GM20431 (cell line): ENCODE results near the gene TCAP.

ENCODE experiments used
- in situ Hi-C: fragments of 300-500 bp; cut with MseI, MboI; formaldehyde crosslinking; loops from one replicate; pipeline ENCODE4 v1.15.0; 2020; ENCODE audit warnings: low sequenced_read_pairs; ENCODE audit not compliant: unreplicated experiment

Gene TCAP

GRCh38 chr17:39664581-39665561, at the start of gene TCAP:
Gene TCAP, plus strand, starts transcription at chr17:39665349. Its CDS starts 11 bp downstream, at chr17:39665360.
- in situ Hi-C loops = no loop called here

- in situ Hi-C loops = no loop called here
These were observed 49.7 kb upstream of the TCAP start for GRCh38 chr17:39615434-39615833.

GRCh38 chr17:39617100-39617445, 48.1 kb upstream of the TCAP start:
- in situ Hi-C loops = no loop called here

GRCh38 chr17:39617446-39618245, 47.5 kb upstream of the TCAP start:
- in situ Hi-C loops = no loop called here

- in situ Hi-C loops = no loop called here
These were observed 46.8 kb upstream of the TCAP start for GRCh38 chr17:39618246-39618913.

GRCh38 chr17:39618956-39619785, 46.0 kb upstream of the TCAP start:
- in situ Hi-C loops = no loop called here

GRCh38 chr17:39619786-39620101, 45.4 kb upstream of the TCAP start:
- in situ Hi-C loops = no loop called here

GRCh38 chr17:39621523-39622379, 43.4 kb upstream of the TCAP start:
- in situ Hi-C loops = no loop called here

- in situ Hi-C loops = no loop called here
These were observed 42.7 kb upstream of the TCAP start for GRCh38 chr17:39622380-39623006.

GRCh38 chr17:39623356-39623950, 41.7 kb upstream of the TCAP start:
- in situ Hi-C loops = no loop called here

- in situ Hi-C loops = no loop called here
These were observed 40.8 kb upstream of the TCAP start for GRCh38 chr17:39624313-39624712.

- in situ Hi-C loops = loop anchor here (25.0 kb wide), 1 partner anchor 112 kb away; the partner anchor contains the start of genes GRB7 and MIEN1
These were observed 39.9 kb upstream of the TCAP start for GRCh38 chr17:39625198-39625785.

GRCh38 chr17:39626171-39627046, 38.7 kb upstream of the TCAP start, which contains the start of gene PPP1R1B:
Gene PPP1R1B, plus strand, starts transcription at chr17:39626952. Its CDS starts 441 bp downstream, at chr17:39627393.
- in situ Hi-C loops = loop anchor here (25.0 kb wide), 1 partner anchor 111 kb away; the partner anchor contains the start of genes GRB7 and MIEN1

- in situ Hi-C loops = loop anchor here (25.0 kb wide), 1 partner anchor 110 kb away; the partner anchor contains the start of genes GRB7 and MIEN1
These were observed 38.0 kb upstream of the TCAP start for GRCh38 chr17:39627047-39627711.

- in situ Hi-C loops = loop anchor here (25.0 kb wide), 1 partner anchor 109 kb away; the partner anchor contains the start of genes GRB7 and MIEN1
These were observed 37.2 kb upstream of the TCAP start for GRCh38 chr17:39627712-39628516.
